Heart left ventricle (tissue), 16 donors: ENCODE measurements around the gene TLK2. TPM values are rescaled to one million over a fixed set of nuclear protein-coding genes. Genes with fewer than 3 reads are reported as not detected.
A peak's percentile ranks its signal among the peaks of the same experiment; 100 is the strongest.

ENCODE experiments used
- ATAC-seq, 4 donors: fragments of 200-7000 bp; cut with Tn5 transposase; one replicate each; pipeline ENCODE4 v1.9.1; 2020 to 2022; ENCODE audit warnings: moderate library complexity in 4 of 4, mild to moderate bottlenecking in 3 of 4, moderate number of reproducible peaks in 1 of 4
- DNase-seq, 5 donors: peaks; one replicate each; pipeline ENCODE4 v3.0.0-alpha.2; 2020
- H3K27ac ChIP-seq, 12 donors: fragments of 200-600 bp; sonication (generic) in 4 of 12; one replicate each; pipeline versions ENCODE4 v1.5.0 to v1.8.0; 2016 to 2022; ENCODE audit warnings: mild to moderate bottlenecking in 2 of 12
- H3K27me3 ChIP-seq, 9 donors: fragments of 200-600 bp; sonication (generic) in 2 of 9; one replicate each; pipeline versions ENCODE4 v1.5.1 to v1.8.0; 2016 to 2022; ENCODE audit warnings: mild to moderate bottlenecking in 3 of 9
- H3K36me3 ChIP-seq, 9 donors: fragments of 200-600 bp; sonication (generic) in 2 of 9; one replicate each; pipeline versions ENCODE4 v1.5.0 to v1.8.0; 2018 to 2022; ENCODE audit warnings: mild to moderate bottlenecking in 2 of 9
- H3K4me1 ChIP-seq, 12 donors: fragments of 200-600 bp; sonication (generic) in 4 of 12; one replicate each; pipeline versions ENCODE4 v1.5.0 to v1.8.0; 2016 to 2022; ENCODE audit warnings: mild to moderate bottlenecking in 3 of 12
- H3K4me3 ChIP-seq, 12 donors: fragments of 200-600 bp; sonication (generic) in 4 of 12; one replicate each; pipeline versions ENCODE4 v1.5.0 to v1.8.0; 2017 to 2022; ENCODE audit warnings: mild to moderate bottlenecking in 9 of 12, moderate library complexity in 4 of 12
- H3K9me3 ChIP-seq, 12 donors: fragments of 200-600 bp; sonication (generic) in 4 of 12; one replicate each; pipeline versions ENCODE4 v1.5.0 to v1.8.0; 2016 to 2022; ENCODE audit warnings: mild to moderate bottlenecking in 1 of 12
- POLR2A ChIP-seq, 2 donors: fragments of 450-650 bp; IDR thresholded peaks; one replicate each; pipeline ENCODE4 v1.6.1; 2017; ENCODE audit warnings: antibody characterized with exemption in 2 of 2, mild to moderate bottlenecking in 2 of 2, moderate library complexity in 2 of 2
- WGBS, 4 donors: extraction: QIAGEN DNeasy Blood & Tissue Kit in 2 of 4; methylation state at CpG; one replicate each; pipeline versions ENCODE4 v1.1.5 to v1.1.7; 2013 to 2018; 5-methylcytosine and 5-hydroxymethylcytosine counted together
- intact Hi-C, 10 donors: fragments of 100-400 bp; cut with DNase I; formaldehyde crosslinking; loops; one replicate each; pipeline versions ENCODE4 v1.11.1 to v1.14.2; 2022
- polyA plus RNA-seq, 2 donors: library from polyadenylated mRNA; stranded (reverse); fragments of 200-250 nt; gene quantifications; one replicate each; pipeline ENCODE4 v1.2.3, GENCODE V29; 2013
- total RNA-seq, 9 donors: library from RNA; depleted of rRNA in 2 of 9; stranded (reverse); fragments of >200 nt in 2 of 9; fragmentation: NEBNext Ultra II Directional in 3 of 9; extraction: Animal tissue kit (Norgen Biotek cat#: 25700) in 3 of 9; gene quantifications; one replicate each; pipeline versions ENCODE4 v1.1.0 to v1.2.4, GENCODE V29; 2016 to 2023
- TF ChIP-seq, protein P1 (sequence below), 12 donors: fragments of 200-600 bp; sonication (generic) in 4 of 12; IDR thresholded peaks; one replicate each; pipeline versions ENCODE4 v1.5.0 to v1.8.0; 2018 to 2022; ENCODE audit warnings: antibody characterized with exemption in 12 of 12, mild to moderate bottlenecking in 5 of 12
- donor health status: ischemic (EF 13 %, LVEDD 7.1; RV severe dilation, severe dysfunction).
- donor health status: healthy with polysubstance abuse.
- donor health status: DM: no; HTN: yes; CAD: no.
- donor health status: DM: no; HTN: no; CAD: no.
- donor health status: ischemic (EF 25% LVEDD 6.9; RV normal size, moderate dysfunction).
- donor health status: ischemic (EF 25% LVEDD 5.7; RV mildly dilated, moderate dysfunction).
- donor health status: healthy.
- donor health status: DM: yes; HTN: yes; CAD: no.
- donor health status: ischemic (EF 35%, LVEDD 5.7; RV mildly dilated, moderate dysfunction).
- donor health status: nonischemic (EF 11% LVEDD 7.7; RV severe dilation, severe dysfunction).
- donor health status: DM: yes; HTN: yes; CAD: no.
- donor health status: PGD.
- donor health status: ischemic (EF 29% LVEDD 5.4; RV normal size, mild dysfunction).
- donor health status: nonischemic (EF 23%, LVEDD 6.1; RV moderate dilation, normal function).

Gene TLK2
- total and polyA plus RNA-seq, 11 donors, result 11.0 to 36.8 (median 29.5) TPM

DNA sequence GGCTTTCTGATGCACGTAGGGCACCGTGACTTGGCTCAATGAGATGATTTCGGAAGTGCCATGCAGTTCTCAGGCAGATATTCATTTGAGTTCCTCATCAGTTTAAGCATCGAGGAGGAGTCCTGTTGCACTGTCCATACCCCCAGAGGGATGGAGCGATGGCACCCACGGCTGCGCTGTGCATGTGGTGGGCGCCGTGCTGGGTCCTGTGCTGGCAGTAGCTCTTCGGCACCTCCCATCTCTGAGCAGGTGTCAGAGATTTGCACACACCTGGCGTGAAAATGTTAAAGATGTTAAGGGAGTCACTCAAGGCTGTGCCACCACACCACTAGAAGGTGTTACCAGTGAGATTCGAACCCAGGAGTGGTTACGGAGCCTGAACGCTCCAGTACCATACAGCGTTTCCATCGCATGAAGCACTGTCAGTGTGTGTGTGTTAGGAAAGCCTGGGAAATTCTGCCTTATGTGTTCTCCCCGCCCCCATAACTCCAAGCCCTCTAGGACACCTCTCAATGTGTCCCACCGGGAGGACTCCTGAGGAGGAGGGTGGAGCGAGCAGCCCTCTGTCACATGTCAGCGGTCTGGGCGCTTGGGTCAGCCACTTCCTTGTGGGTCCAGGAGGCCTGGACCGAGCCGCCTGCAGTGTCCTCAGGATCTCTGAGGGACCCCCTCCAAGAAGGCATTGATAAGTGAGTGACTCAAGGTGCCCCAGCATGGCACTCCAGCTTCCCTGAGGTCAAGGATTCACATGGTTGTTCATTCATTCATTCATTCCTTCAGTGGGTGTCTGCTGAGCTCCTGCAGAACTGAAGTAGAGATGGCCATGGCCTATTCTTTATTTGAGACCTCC lies 152.7 kb downstream of the TLK2 start:
- Histone ChIP-seq H3K36me3 (no peaks in the 10 kb centered on the region), H3K27ac (no peak overlapping the region), H3K27me3 (peaks cover 0 to 31% (median 9%) of the 10 kb centered on the region in 9 donors), H3K9me3 (no peaks in the 10 kb centered on the region), H3K4me3 (no peak overlapping the region), H3K4me1 (peaks cover 0 to 30% (median 12%) of the 10 kb centered on the region in 12 donors)
- TF ChIP-seq POLR2A (IDR thresholded peaks at IDR 0.05), result no peak
- TF ChIP-seq, protein P1, sequence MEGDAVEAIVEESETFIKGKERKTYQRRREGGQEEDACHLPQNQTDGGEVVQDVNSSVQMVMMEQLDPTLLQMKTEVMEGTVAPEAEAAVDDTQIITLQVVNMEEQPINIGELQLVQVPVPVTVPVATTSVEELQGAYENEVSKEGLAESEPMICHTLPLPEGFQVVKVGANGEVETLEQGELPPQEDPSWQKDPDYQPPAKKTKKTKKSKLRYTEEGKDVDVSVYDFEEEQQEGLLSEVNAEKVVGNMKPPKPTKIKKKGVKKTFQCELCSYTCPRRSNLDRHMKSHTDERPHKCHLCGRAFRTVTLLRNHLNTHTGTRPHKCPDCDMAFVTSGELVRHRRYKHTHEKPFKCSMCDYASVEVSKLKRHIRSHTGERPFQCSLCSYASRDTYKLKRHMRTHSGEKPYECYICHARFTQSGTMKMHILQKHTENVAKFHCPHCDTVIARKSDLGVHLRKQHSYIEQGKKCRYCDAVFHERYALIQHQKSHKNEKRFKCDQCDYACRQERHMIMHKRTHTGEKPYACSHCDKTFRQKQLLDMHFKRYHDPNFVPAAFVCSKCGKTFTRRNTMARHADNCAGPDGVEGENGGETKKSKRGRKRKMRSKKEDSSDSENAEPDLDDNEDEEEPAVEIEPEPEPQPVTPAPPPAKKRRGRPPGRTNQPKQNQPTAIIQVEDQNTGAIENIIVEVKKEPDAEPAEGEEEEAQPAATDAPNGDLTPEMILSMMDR (IDR thresholded peaks at IDR 0.05), result no peak
- DNase-seq (no peak), ATAC-seq (no peak)
- WGBS, 4 donors, result 88 to 94% (median 92%) methylated on average over 18 to 23 of the region's 23 CpGs
- intact Hi-C loops, result no loop called here

DNA sequence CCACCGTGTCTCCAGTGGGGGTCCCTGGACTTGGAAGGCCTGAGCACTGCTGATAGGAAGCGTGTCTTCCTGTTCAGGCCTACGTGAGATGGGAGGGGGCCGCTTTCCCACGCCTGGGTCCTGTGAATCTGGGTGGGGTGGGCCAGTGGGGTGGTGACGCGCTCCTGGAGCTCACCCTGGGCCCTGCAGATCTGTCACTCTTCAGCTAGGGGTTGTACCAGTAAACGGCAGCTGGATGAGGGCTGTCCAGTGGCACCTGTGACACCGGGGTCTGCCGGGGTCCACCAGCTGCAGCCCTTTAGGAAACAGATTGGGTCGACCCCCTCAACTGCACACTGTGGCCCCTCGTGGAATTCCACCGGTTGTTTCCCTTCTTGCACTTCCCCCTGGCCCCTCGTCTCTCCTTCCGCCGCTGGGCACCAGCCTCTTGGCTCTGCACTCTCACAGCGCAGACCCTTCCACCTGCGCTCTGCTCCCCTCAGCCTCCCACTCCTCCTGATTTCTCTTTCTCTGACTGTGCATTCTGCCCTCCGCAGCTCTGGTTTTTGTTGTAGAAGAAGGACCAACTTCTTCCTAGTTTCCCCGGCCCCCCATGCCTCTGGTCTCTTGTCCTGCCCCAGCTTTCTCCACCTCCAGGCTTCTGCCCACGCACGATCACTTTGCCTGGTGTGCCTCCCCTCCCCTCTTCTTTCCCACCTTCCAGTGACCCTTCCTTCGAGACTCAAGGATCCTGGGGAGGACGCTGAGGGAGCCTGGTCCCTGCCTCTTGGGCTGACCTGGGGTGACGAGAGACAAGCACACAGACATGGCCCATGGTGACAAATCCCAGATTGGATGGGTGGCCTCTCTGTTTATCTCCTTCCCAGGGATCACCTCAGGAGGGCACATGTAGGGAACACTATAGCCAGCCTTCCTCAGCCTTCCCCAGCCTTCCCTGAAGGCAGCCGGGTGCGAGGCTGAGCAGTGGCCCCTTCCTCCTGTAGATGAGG lies 153.6 kb downstream of the TLK2 start:
- no peaks in the 10 kb centered on the region for H3K9me3 ChIP-seq
- no peak for ATAC-seq
- H3K4me1 ChIP-seq, result peaks cover 0 to 27% (median 5%) of the 10 kb centered on the region in 12 donors
- DNase-seq, result no peak
- H3K27me3 ChIP-seq, result peaks cover 0 to 25% (median 7%) of the 10 kb centered on the region in 9 donors
- intact Hi-C loops, result no loop called here
- peak overlapping the region in 2 of 12 donors; percentile 1 to 25 for H3K27ac ChIP-seq
- TF ChIP-seq POLR2A (IDR thresholded peaks at IDR 0.05), result no peak
- TF ChIP-seq, protein P1 (IDR thresholded peaks at IDR 0.05), result no peak
- H3K36me3 ChIP-seq, result peaks cover 0 to 6% (median 0%) of the 10 kb centered on the region in 9 donors
- WGBS, 4 donors, result 73 to 81% (median 77%) methylated on average over 26 to 27 of the region's 27 CpGs
- H3K4me3 ChIP-seq, result no peak overlapping the region

DNA sequence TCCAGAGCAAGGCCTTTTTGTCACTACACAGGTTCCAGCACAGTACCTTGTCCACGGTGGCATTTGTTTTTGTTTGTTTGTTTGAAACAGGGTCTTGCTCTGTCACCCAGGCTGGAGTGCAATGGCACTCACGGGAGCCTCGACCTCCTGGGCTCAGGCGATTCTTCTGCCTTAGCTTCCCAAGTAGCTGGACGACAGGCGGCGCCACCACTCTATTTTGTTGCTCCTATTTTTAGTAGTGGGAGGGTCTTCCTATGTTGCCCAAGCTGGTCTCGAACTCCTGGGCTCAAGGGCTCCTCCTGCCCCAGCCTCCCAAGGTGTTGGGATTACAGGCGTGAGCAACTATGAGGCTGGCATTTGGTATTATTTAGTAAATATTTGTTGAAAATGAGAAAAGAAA lies 159.2 kb downstream of the TLK2 start:
- no peak overlapping the region for H3K27ac ChIP-seq
- H3K4me1 ChIP-seq, result peaks cover 0 to 8% (median 0%) of the 10 kb centered on the region in 12 donors
- peaks cover 0 to 6% (median 0%) of the 10 kb centered on the region in 9 donors for H3K36me3 ChIP-seq
- H3K4me3 ChIP-seq, result no peak overlapping the region
- ATAC-seq (no peak), DNase-seq (peak in 1 of 5 donors; percentile 9)
- TF ChIP-seq, protein P1 (IDR thresholded peaks at IDR 0.05), result no peak
- TF ChIP-seq POLR2A (IDR thresholded peaks at IDR 0.05), result no peak
- intact Hi-C loops, result no loop called here
- WGBS, 4 donors, result 79 to 88% (median 79%) methylated on average over 9 of the region's 9 CpGs
- H3K9me3 ChIP-seq, result no peaks in the 10 kb centered on the region
- H3K27me3 ChIP-seq, result no peaks in the 10 kb centered on the region
